GM12878 (cell line): ENCODE data around the gene GRB10. TPM values are rescaled to one million over a fixed set of nuclear protein-coding genes. Genes with fewer than 3 reads are reported as not detected.

ENCODE experiments used
- ATAC-seq: fragments of 200-7000 bp; cut with Tn5 transposase; 3 replicates; pipeline ENCODE4 v1.9.1; 2020; ENCODE audit warnings: mild to moderate bottlenecking, moderate library complexity
- BruUV-seq: library from RNA; stranded (reverse); fragments of 400-500 nt; replicated peaks from 2 replicates; lab custom pipeline; 2021; lab: Mats Ljungman, UMichigan
- CTCF ChIA-PET: fragments of 300-600 bp; sonication (Branson Sonifier 250); formaldehyde crosslinking; extraction: SDS; loops from one replicate; lab custom pipeline; 2021; ENCODE audit warnings: inconsistent platforms; lab: Yijun Ruan, JAX
- POLR2A ChIA-PET: fragments of 350-600 bp; formaldehyde crosslinking; extraction: SDS; loops from one replicate; lab custom pipeline; 2021; ENCODE audit warnings: inconsistent platforms; lab: Charles Lee
- RAD21 ChIA-PET: fragments of 300-600 bp; sonication (Branson Sonifier 250); formaldehyde crosslinking; loops from one replicate; lab custom pipeline; 2023; ENCODE audit warnings: antibody characterized with exemption; ENCODE audit not compliant: unreplicated experiment; lab: Charles Lee
- SMC1A ChIA-PET: fragments of 300-600 bp; sonication (Branson Sonifier 250); formaldehyde crosslinking; loops from one replicate; lab custom pipeline; 2023; ENCODE audit not compliant: unreplicated experiment, uncharacterized antibody; lab: Charles Lee
- DNase-seq: peaks from one replicate; pipeline ENCODE4 v3.0.0-alpha.2; 2011; ENCODE audit warnings: low read depth, low spot score
- FAIRE-seq: peaks from 3 replicates; lab custom pipeline; 2011; peaks lifted over from hg19 to GRCh38; lab: Jason Lieb, UNC
- H2AFZ ChIP-seq: 2 replicates; pipeline ENCODE4 v1.6.0; 2011; ENCODE audit warnings: low read depth, low read length, control low read depth; ENCODE audit not compliant: control insufficient read depth
- H3K27ac ChIP-seq: 2 replicates; pipeline ENCODE4 v1.5.1; 2011; ENCODE audit warnings: control low read depth; ENCODE audit not compliant: control insufficient read depth, insufficient read depth
- H3K27me3 ChIP-seq, 2 experiments: replicated peaks in 1 of 2; 2 replicates each; pipeline versions ENCODE4 v1.6.0 to v1.6.1; 2011; ENCODE audit warnings: low read length in 1 of 2; ENCODE audit not compliant: control insufficient read depth in 2 of 2, insufficient read depth in 2 of 2
- H3K36me3 ChIP-seq, 2 experiments: 2 replicates each; pipeline ENCODE4 v1.5.1; 2011; ENCODE audit warnings: low read length in 1 of 2; ENCODE audit not compliant: control insufficient read depth in 2 of 2, insufficient read depth in 2 of 2
- H3K4me1 ChIP-seq: 2 replicates; pipeline ENCODE4 v1.6.1; 2011; ENCODE audit warnings: mild to moderate bottlenecking, low read length, moderate library complexity, mixed read lengths; ENCODE audit not compliant: control insufficient read depth, insufficient read depth
- H3K4me2 ChIP-seq: 2 replicates; pipeline ENCODE4 v1.6.0; 2011; ENCODE audit warnings: control low read depth; ENCODE audit not compliant: control insufficient read depth, insufficient read depth
- H3K4me3 ChIP-seq: fragments of 200-600 bp; sonication (generic); 2 replicates; pipeline ENCODE4 v1.5.1; 2016
- H3K79me2 ChIP-seq: 2 replicates; pipeline ENCODE4 v1.6.0; 2011; ENCODE audit warnings: low read length; ENCODE audit not compliant: control insufficient read depth, insufficient read depth
- H3K9ac ChIP-seq: 2 replicates; pipeline ENCODE4 v1.8.0; 2011; ENCODE audit warnings: low read length, control low read depth, mixed read lengths; ENCODE audit not compliant: control insufficient read depth, insufficient read depth
- H3K9me3 ChIP-seq: replicated peaks from 3 replicates; pipeline ENCODE4 v1.5.1; 2011; ENCODE audit warnings: mild to moderate bottlenecking, low read length; ENCODE audit not compliant: control insufficient read depth, insufficient read depth
- H4K20me1 ChIP-seq: 2 replicates; pipeline ENCODE4 v1.6.0; 2011; ENCODE audit not compliant: control insufficient read depth, insufficient read depth
- BACH1 ChIP-seq: fragments of 450-650 bp; IDR thresholded peaks from 2 replicates; pipeline ENCODE4 v1.6.1; 2017; ENCODE audit warnings: mild to moderate bottlenecking, borderline replicate concordance
- BMI1 ChIP-seq: fragments of 450-650 bp; IDR thresholded peaks from 2 replicates; pipeline ENCODE4 v1.6.1; 2016; ENCODE audit warnings: mild to moderate bottlenecking, moderate library complexity, borderline replicate concordance
- LARP7 ChIP-seq: fragments of 450-650 bp; IDR thresholded peaks from 2 replicates; pipeline ENCODE4 v1.6.1; 2017; ENCODE audit warnings: mild to moderate bottlenecking
- MEF2A ChIP-seq: IDR thresholded peaks from 2 replicates; pipeline ENCODE4 v1.6.1; 2011; ENCODE audit warnings: low read depth, mild to moderate bottlenecking, low read length, moderate library complexity; ENCODE audit not compliant: insufficient read depth
- NBN ChIP-seq: fragments of 450-650 bp; IDR thresholded peaks from 2 replicates; pipeline ENCODE4 v1.6.1; 2016
- SMAD5 ChIP-seq: IDR thresholded peaks from 2 replicates; pipeline ENCODE4 v1.6.1; 2016; ENCODE audit warnings: antibody characterized with exemption, low read depth
- STAT1 ChIP-seq: fragments of 450-650 bp; conservative IDR thresholded peaks from 2 replicates; pipeline ENCODE4 v1.6.1; 2014; ENCODE audit warnings: antibody characterized with exemption, mild to moderate bottlenecking
- TCF7 ChIP-seq: IDR thresholded peaks from 2 replicates; pipeline ENCODE4 v1.6.1; 2014; ENCODE audit warnings: antibody characterized with exemption, borderline replicate concordance
- USF2 ChIP-seq: IDR thresholded peaks from 2 replicates; pipeline ENCODE4 v1.6.1; 2011; ENCODE audit warnings: low read depth, low read length, improper control_type of control experiment, borderline replicate concordance
- YY1 ChIP-seq: IDR thresholded peaks from 2 replicates; pipeline ENCODE4 v1.6.1; 2011; ENCODE audit warnings: low read depth, mild to moderate bottlenecking, low read length
- ZBTB40 ChIP-seq: fragments of 450-650 bp; IDR thresholded peaks from 2 replicates; pipeline ENCODE4 v1.6.1; 2016; ENCODE audit warnings: mild to moderate bottlenecking, moderate library complexity, borderline replicate concordance
- whole genome bisulfite sequencing: methylation state at CpG from one replicate; pipeline ENCODE4 v1.1.6; 2016; ENCODE audit warnings: low lambda C conversion rate; ENCODE audit not compliant: insufficient replicate concordance, insufficient coverage; ENCODE audit errors: missing lambda C conversion rate; 5-methylcytosine and 5-hydroxymethylcytosine counted together
- in situ Hi-C: fragments of 300-500 bp; cut with MboI; formaldehyde crosslinking; loops from 9 replicates; pipeline ENCODE4 v1.14.3; 2018; ENCODE audit warnings: mixed read lengths
- intact Hi-C: fragments of 100-400 bp; cut with micrococcal nuclease; formaldehyde crosslinking; loops from one replicate; pipeline ENCODE4 v1.14.2; 2022; ENCODE audit not compliant: unreplicated experiment
- polyA plus RNA-seq, 11 experiments: library from polyadenylated mRNA; depleted of rRNA in 4 of 11; unstranded in 6 of 11; stranded (reverse) in 5 of 11; fragments of >200 nt; fragmentation: Nextera tagmentation in 4 of 11; fragmentation: Illumina TruSeq in 1 of 11; extraction: Ambion mirVana in 4 of 11; extraction: Trizol in 1 of 11; gene quantifications; 1 replicate in 1 of 11; 2 replicates in 10 of 11; pipeline versions ENCODE4 v1.2.1 to v1.2.3, GENCODE V29; 2011 to 2016; ENCODE audit warnings: inconsistent platforms in 2 of 11, missing spikeins in 2 of 11, low read depth in 1 of 11
- total RNA-seq, 4 experiments: library from RNA; depleted of rRNA in 3 of 4; stranded (reverse); fragments of >200 nt in 3 of 4; fragmentation: Illumina TruSeq in 1 of 4; extraction: Trizol in 1 of 4; gene quantifications; 2 replicates each; pipeline versions ENCODE4 v1.2.1 to v1.2.3, GENCODE V29; 2013 to 2021

GRB10 gene
- total and polyA plus RNA-seq, 10 of the 15 experiments (the other 5 are each of a cell fraction or from before 2014, with no cell fraction given) = 0.04 to 0.33 TPM; not detected in 8

- no peaks in the 10 kb centered on the region for H3K9me3 ChIP-seq
- no peaks in the 10 kb centered on the region for H3K36me3 ChIP-seq
- H3K4me1 ChIP-seq = no peaks in the 10 kb centered on the region
- ATAC-seq = no peak
- peaks cover 0 to 3% of the 10 kb centered on the region in 2 experiments; a peak in 2 of 4 replicates for H3K27me3 ChIP-seq
- H2AFZ ChIP-seq = no peak overlapping the region
- no peak overlapping the region for H3K4me2 ChIP-seq
- no peak overlapping the region for H3K27ac ChIP-seq
- no peak for FAIRE-seq
- H4K20me1 ChIP-seq = no peaks in the 10 kb centered on the region
- H3K9ac ChIP-seq = no peak overlapping the region
- DNase-seq = no peak
- BruUV-seq = no TSS peak
- POLR2A ChIA-PET = no interaction called here
- intact Hi-C loops (no loop called here), in situ Hi-C loops (no loop called here)
- SMC1A ChIA-PET = no interaction called here
- RAD21 ChIA-PET = no interaction called here
- no peak overlapping the region for H3K4me3 ChIP-seq
- CTCF ChIA-PET = no interaction called here
- H3K79me2 ChIP-seq = no peaks in the 10 kb centered on the region
- WGBS = 54% methylated on average over 49 of the region's 49 CpGs
- TF ChIP-seq USF2 = no peak
These were observed 1.1 kb downstream of the GRB10 start for GRCh38 chr7:50781381-50782293.

GRCh38 chr7:50780436-50780835, 2.3 kb downstream of the GRB10 start:
- Histone ChIP-seq H3K4me2 (no peak overlapping the region), H4K20me1 (no peaks in the 10 kb centered on the region), H3K4me3 (no peak overlapping the region), H3K36me3 (no peaks in the 10 kb centered on the region), H3K79me2 (no peaks in the 10 kb centered on the region), H3K27me3 (peaks cover 0 to 3% of the 10 kb centered on the region in 2 experiments; a peak in 2 of 4 replicates), H3K4me1 (no peaks in the 10 kb centered on the region), H2AFZ (no peak overlapping the region), H3K27ac (no peak overlapping the region), H3K9ac (no peak overlapping the region), H3K9me3 (no peaks in the 10 kb centered on the region)
- intact Hi-C loops = no loop called here
- SMC1A ChIA-PET = no interaction called here
- POLR2A ChIA-PET = no interaction called here
- FAIRE-seq = no peak
- in situ Hi-C loops = no loop called here
- TF ChIP-seq LARP7 (no peak), YY1 (no peak), MEF2A (no peak), STAT1 (no peak), BACH1 (no peak), TCF7 (no peak), SMAD5 (no peak), NBN (no peak), BMI1 (no peak), ZBTB40 (no peak)
- RAD21 ChIA-PET = no interaction called here
- DNase-seq = no peak
- 19% methylated on average over 3 of the region's 3 CpGs for WGBS
- no peak for ATAC-seq
- CTCF ChIA-PET = no interaction called here
- BruUV-seq = no TSS peak
